GM19025 (cell line): ENCODE data around the gene LIMA1.
A peak's percentile ranks its signal among the peaks of the same experiment; 100 is the strongest.

ENCODE experiments used
- ATAC-seq: cut with Tn5 transposase; IDR thresholded peaks from one replicate; pipeline ENCODE4 v1.9.1; 2021; ENCODE audit warnings: mild to moderate bottlenecking, low read depth, moderate library complexity; ENCODE audit not compliant: unreplicated experiment

The LIMA1 gene

DNA sequence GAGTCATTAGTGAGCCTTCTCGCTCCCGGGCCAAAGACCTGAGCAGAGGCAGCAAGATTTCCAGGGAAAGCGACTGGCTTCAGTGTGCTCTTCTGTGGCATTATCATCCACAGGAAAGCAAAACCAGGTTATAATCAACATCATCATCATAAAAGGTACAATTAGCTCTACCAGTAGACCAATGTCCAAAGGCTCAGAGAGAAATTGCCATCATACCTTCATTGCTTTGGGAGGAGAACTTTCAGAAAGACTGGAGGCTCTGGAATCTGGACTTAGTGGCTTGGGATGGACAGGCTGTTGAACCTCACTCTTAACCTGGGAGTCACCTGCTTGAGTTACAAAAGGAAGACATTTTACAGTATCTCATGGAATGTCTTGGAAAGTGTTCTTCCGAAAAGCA, 91.1 kb downstream of the LIMA1 start:
- no peak for ATAC-seq

DNA sequence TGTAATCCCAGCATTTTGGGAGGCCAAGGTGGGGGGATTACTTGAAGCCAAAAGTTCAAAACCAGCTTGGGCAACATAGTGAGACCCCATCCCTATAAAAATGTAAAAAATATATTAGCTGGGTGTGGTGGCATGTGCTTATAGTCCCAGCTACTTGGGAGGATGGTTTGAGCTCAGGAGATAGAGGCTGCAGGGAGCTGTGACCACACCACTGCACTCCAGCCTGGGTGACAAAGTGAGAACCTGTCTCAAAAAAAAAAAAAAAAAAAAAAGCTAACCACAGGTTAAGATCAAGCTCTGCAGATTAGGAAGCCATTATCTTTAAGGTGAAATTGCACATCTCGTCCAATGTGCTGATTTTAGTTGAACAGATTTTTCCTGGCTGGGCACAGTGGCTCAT, 92.5 kb downstream of the LIMA1 start:
- no peak for ATAC-seq

DNA sequence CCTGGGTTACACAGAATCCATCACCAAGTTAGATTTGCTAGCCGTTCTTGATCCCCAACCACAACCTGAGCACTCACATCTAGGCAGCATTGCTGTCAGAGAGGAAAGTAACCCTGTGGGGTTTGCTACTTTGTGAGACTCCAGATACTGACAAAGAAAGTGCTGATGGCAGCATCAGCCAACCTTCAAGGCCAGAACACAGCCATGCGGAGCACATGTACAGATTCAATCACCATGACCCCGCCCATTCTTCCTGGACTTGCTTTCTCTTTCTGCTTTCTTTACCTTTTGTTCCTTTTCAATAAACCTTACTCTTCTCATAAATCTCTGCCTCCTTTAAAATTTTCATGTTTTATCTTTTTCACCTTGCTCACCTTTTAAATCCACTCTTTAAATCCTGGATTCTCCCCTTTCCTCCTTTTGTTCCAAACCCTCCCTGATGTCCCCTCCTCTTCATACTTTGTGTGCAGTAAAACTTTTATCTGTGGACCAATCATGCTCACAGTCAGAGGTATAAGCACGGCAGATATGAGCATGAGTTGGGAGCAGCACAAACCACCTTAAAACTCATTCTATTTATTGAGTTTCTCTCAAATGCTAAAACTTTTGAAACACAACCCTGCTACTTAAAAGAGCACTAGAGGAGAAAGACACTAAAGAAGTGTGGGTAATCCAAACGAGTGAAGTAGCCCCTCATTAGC, 94.3 kb downstream of the LIMA1 start:
- ATAC-seq, result no peak

DNA sequence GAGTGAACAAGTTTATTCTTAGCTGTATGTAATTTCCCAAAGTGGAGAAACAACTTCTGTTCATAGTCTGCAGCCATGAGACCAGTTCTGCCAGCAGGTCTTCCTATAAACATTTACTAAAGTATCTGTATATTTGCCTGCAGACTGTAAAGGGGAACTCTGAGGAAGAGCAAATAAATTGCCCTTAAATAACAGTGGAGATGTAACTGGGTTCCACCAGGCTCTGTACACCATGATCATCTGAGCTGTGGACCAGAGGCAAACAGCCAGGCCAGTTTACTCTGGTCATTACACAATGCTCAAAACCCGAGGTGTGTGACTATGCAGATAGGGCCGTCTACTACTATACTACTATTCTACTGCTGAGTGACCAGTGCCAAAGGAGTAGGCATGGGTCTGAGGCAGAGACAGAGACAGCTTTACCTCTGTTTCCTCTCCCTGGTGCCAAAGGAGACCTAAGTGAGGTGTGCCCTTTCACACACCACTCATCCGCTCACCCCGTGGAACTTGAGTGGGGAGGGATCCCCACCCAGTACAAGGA, 95.0 kb downstream of the LIMA1 start:
- no peak for ATAC-seq

DNA sequence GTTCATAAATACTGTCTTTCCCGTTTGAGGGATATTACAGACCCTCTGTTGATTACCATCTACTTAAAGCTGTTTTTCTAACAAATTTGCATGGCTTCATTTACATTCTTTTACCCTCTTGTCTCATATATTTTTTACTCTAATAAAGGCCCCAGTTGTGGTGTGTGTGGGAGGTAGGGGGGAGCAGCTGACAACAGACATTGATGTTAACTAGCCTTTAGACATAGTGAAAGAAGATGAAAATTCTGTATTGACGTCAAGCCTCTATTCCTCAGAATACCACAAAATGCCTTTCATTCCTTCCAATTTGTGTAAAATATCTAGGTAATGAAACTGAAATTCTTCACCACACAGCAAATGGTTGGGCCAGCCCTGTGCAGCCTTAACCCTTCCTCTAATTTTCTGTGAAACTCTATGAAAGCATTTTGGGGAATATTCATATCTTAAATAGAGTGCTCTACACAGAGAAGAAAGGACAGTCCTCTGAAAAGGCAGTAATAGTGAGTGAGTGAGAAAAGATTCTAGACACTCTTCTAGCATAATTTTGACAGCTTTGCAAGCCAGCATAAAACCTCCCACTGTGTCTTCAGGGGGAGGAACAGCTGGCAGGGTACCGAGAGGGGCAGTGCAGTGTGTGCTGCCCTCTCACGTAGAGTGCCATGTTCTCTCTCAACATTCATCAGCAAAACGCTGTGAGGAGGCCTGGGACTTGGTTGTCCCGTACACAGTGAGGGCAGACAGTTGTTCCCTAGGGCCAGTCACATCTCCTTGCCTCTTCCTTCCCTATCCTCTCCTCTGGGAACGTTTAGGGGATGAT, 96.0 kb downstream of the LIMA1 start:
- no peak for ATAC-seq

DNA sequence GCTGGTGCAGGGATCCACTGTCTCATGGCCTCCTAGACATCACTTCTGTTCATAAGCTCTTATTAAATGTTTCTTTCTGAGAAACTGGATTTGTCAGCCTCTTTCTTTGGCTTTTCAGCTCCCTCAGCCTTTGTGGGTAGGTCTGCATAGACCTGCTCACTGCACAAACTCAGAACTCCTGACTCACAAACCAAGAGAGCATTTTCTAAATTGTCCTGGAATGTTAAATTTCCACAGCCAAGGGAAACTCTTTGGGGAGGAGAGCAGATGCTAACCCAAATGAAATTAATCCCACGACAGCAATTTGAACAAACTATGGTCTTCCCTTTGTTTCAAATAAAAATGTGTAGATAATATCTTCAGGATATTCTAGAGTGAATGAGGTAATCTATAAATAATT, 96.6 kb downstream of the LIMA1 start:
- no peak for ATAC-seq

DNA sequence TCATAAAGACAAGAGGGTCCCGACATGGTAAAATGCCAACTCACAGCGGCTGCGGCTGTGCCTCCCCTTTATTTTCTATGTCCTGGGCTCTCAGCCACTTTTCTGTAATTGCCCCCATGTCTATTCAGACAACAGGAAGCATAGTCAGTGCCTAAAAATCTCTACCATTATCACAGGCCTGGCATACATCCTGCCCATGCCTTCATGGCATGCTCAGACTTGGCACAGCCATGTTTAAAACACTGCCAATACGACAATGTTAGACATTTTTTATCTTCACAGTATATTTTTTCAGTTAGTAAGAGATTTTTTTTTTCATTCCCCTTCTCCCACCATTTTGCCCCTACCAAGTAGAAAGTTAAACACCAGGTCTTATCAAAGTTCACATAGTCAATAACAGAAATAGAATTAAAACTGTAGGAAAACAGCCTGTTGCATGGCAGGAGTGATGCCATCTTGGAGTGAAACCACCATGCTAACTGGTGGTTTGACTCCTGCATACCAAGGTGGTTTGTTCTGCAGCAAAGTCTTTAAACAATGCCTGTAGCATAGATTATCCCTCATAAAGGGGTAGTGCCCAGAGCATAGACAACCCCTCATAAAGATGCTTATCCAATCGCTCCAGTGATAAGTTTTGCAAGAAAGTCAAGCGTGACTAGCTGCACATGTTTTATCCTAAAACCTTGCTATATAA, 97.2 kb downstream of the LIMA1 start:
- no peak for ATAC-seq

DNA sequence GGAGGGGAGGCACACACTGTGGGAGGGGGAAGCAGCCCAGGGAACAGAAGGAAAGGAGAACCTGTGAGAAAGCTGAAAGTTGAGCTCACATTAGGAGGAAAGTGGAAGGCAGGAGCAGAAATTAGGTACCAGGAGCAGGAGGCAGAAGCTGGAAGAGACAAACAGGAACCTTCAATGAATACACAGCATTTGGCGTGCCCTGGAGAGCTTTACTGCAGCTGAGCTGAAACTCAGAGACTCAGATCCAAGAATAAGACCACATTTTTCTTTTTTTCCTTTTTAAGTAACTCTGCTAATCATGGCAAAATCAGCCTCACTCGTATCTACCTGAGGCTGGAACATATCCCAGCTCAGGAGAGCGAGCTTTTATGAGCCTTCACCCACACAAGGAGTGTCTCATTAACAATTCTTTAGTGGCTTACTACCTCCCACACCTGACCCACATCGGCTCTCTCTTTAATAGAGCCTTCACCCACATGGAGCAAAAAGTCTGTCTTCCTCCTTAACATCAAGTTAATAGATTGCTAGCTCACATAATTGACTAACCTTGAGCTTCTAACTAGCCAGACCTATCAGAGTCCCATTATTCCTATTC, 97.9 kb downstream of the LIMA1 start:
- ATAC-seq, result no peak

DNA sequence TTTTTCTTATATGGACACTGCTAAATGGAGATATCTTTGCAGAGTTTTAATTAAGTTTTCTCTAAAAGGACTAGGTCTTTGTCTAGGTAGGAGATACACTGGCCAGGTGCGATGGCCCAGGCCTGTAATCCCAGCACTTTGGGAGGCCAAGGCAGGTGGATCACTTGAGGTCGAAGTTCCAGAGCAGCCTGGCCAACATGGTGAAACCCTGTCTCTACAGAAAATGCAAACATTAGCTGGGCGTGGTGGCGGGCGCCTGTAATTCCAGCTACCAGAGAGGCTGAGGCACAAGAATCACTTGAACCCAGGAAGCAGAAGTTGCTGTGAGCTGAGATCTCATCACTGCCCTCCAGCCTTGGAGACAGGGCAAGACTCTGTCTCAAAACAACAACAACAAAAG, 99.1 kb downstream of the LIMA1 start:
- no peak for ATAC-seq

DNA sequence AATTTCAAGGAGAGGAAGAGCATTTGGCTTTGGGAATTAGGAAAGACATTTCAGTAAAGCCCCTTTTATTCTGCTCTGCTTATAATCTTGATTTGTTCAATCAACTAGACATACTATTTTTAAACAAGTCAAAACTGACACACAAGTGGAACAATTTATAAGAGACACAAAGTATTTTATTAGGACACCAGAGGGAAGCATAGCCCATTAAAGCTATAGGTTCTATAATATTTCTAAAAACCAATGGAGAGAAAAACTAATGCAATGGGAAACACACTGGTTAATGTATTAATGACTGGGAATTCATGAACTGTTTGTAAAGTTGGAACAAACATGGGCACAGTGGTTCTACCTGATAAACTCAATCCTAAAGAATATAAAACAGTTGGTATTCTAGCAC, 100.9 kb downstream of the LIMA1 start:
- ATAC-seq, result no peak

DNA sequence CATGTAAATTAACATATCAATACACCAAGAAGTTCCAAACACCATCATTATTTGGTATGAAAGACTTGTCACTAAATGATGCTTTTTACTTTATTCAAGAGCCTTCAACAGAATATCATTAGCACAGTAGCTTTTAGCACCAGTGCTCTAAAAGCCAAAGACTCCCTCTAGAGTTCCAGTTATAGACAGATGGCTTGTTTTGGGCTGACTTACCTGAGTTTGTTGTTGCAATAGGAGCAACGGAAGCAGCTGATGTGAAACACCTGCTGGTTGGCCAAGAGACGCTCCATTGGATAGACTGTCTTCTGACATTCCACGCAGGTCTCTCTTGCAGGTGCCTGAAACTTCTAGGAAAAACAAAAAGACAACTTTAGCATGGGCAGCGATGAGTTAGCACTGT, 101.6 kb downstream of the LIMA1 start:
- no peak for ATAC-seq

DNA sequence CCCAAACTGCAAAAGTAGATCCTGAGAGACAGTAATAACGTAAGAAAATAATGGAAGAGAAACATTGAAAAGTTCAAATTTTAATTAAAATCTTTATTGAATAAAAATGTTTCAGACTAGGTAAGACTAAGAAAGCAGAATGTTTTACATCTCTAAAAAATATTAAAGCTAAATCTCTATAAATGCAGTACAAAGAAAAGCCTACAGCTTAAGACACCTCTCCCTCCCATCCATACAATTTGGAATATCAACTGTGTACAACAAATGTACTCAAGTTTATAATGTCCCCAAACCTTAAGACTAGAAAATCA, 107.6 kb downstream of the LIMA1 start:
- no peak for ATAC-seq

DNA sequence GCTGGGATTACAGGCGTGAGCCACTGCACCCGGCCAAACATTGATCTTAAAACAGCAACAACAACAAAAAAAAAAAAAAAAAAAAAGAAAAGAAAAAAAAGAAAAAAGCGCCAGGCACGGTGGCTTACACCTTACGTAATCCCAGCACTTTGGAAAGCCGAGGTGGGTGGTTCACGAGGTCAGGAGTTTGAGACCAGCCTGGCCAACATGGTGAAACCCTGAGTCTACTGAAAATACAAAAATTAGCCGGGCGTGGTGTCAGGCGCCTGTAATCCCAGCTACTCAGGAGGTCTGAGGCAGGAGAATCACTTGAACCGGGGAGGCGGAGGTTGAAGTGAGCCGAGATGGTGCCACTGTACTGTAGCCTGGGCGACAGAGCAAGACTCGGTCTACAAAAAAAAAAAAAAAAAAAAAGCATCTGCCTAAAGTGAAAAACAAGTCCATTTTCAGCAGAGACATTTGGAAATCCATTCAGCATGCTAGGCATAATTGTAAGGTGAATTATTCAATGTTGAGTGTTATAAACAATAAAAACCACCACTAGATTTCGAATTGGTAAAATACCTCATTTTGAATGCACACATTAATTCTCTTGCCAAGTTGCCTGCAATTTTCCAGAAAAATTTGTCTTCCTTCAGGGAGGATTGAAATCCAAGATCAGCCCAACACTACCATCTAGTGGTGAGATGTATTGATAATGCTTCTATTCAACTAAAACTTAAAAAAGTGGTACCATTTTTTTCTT, 108.2 kb downstream of the LIMA1 start:
- ATAC-seq, result no peak

DNA sequence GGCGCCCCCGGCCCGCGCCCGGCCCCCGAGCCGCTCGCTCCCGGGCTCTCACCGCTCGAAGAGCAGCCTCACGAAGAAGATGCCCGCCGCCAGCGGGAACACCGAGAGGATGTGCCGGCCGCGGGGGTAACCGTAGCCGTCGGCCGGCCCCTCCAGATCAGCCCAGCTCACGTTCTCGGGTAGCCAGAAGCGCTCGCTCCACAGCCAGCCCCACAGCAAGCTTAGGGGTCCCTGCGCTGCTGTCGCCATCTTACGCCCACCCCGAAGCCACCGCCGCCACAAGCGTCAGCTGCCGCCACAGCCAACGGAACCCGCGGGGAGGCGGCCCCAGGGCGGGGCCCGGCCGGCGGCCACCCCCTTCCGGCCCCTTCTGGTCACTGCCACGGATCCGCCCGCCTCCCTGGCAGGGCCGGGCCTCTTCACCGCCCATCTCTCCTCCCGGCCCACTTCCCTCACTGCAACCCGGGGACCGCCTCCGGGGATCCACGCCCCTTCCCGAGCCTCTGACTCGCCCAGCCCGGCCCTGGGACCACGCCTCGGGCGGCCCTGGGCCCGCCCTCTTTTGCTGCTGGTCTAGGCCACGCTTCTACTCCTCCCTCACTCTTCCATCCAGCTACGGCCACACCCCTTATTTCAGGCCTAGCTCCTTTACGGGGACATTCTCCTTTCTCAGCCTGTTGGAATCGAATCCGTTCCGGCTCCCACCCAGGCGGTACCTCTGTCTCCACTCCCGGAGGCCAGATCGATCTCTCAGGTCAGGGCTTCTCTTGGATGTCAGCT, 116.1 kb downstream of the LIMA1 start, which contains the start of gene CERS5:
Gene CERS5 (minus strand): TSS at position 321 of the 780 bp plus-strand sequence. CDS start 72 bp downstream, at position 249.
- ATAC-seq, result peak; percentile 98

DNA sequence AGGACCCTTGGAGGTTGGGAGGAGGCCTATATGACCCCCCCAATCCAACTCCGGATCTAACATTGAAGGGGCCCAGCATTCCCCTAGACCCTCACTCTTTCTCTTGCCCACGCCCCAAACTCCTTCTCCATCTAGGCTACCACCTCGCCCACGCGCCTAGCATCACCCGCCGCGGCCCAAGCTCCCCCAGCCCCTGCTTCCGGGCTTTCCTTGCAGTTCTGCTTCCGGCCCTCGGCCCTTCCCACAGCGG, 116.6 kb downstream of the LIMA1 start:
- peak; percentile 24 for ATAC-seq

DNA sequence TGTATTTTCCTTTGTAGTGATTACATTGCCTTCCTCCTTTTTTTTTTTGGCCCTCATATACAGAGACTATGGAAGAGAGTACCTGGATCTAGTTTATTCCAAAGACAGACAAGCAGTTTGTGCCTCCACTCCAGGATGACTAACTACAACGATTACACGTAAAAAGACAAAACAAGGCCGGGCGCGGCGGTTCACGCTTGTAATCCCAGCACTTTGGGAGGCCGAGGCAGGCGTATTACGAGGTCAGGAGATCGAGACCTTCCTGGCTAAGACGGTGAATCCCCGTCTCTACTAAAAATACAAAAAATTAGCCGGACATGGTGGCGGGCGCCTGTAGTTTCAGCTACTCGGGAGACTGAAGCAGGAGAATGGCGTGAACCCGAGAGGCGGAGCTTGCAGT, 118.4 kb downstream of the LIMA1 start:
- no peak for ATAC-seq

DNA sequence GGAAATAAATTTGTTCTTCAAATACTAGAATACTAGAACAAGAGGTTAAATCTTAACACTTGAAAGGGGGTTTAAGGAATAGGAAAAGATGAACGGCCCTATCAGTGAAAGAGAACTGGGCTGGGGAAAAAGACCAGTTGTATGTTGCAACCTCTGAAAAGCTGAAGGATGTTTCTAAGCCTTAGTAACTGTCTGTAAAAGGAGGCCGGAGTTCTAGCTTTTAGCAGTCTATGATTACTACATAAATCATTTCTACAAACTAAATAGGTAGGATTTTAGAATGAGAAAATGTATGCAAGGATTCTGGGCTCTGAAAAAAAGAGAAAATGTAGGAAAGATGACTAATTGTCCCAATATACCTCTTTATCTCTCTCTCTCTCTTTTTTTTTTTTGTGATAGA, 121.1 kb downstream of the LIMA1 start:
- ATAC-seq, result no peak

DNA sequence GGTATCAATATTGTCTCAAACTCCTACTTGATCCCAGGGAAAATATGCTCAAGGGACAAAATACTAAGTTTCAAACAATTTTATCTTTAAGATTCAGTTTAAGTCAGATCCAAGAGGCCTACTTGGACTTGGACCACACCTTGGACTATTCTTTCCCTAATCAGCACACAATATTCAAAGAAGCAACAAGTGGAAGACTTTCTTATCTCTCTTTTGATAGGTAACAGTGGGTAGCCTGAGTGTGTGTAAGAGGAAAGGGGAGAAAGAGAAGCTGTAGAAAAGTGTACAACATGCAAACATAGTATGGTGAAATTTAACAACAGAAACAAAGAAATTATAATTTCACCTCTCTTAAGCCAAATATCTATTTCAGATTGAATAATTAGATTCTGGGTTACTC, 122.7 kb downstream of the LIMA1 start:
- ATAC-seq, result no peak

DNA sequence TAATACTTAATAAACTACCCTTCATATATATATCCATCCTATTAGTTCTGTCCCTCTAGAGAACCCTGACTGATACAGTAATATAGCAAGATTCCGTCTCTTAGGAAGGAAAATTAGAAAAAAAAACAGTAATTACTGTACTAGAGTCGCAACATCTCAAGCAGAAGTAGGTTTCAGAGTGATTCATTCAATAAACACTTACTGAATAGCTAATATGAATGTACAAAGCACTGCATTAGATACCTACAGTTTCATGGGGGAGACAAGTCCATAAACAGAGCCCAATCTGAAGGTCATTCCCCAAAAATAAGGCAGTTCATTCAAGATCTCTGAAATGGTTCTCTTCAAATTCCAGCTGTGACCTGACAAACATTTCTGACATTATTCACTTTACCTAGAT, 126.1 kb downstream of the LIMA1 start:
- no peak for ATAC-seq

DNA sequence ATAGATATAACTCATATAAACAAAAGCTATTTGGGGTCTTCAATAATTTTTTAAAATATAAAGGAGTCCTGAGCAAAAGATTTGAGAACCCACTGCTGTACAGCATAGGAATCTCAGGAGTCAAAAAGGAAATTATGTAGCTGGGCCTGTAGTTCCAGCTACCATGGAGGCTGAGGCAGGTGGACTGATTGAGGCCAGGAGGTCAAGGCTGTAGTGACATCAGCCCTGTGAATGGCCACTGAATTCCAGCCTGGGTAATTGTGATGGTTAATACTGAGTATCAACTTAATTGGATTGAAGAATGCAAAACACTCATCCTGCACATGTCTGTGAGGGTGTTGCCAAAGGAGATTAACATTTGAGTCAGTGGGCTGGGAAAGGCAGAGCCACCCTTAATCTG, 126.7 kb downstream of the LIMA1 start:
- no peak for ATAC-seq
